CD14-positive monocyte (primary cell): Measurements from ENCODE around the gene PPFIA3. TPM values are rescaled to one million over a fixed set of nuclear protein-coding genes. Genes with fewer than 3 reads are reported as not detected.

ENCODE experiments used
- DNase-seq, 3 donors: peaks; one replicate each; pipeline ENCODE4 v3.0.0-alpha.2; 2011 to 2022
- H2AFZ ChIP-seq: 2 replicates; pipeline ENCODE4 v1.6.0; 2012; ENCODE audit warnings: mild to moderate bottlenecking, low read depth, low read length, inconsistent platforms; ENCODE audit not compliant: insufficient read depth, poor library complexity, severe bottlenecking
- H3K27ac ChIP-seq, 2 donors: 1 replicate in 1 of 2; 2 replicates in 1 of 2; pipeline ENCODE4 v1.5.1; 2012 to 2013; ENCODE audit warnings: low read length in 2 of 2, control low read depth in 1 of 2, inconsistent platforms in 1 of 2, low read depth in 1 of 2, mild to moderate bottlenecking in 1 of 2
- H3K27me3 ChIP-seq, 2 donors: one replicate each; pipeline versions ENCODE4 v1.6.0 to v1.6.1; 2011 to 2013; ENCODE audit warnings: low read length in 2 of 2; ENCODE audit not compliant: control insufficient read depth in 2 of 2, insufficient read depth in 2 of 2
- H3K36me3 ChIP-seq, 2 donors: replicated peaks in 1 of 2; 1 replicate in 1 of 2; 2 replicates in 1 of 2; pipeline versions ENCODE4 v1.5.1 to v1.6.1; 2012 to 2013; ENCODE audit warnings: low read length in 2 of 2, control low read depth in 1 of 2, inconsistent platforms in 1 of 2, mild to moderate bottlenecking in 1 of 2; ENCODE audit not compliant: insufficient read depth in 2 of 2, control insufficient read depth in 1 of 2
- H3K4me1 ChIP-seq, 2 donors: 1 replicate in 1 of 2; 2 replicates in 1 of 2; pipeline versions ENCODE4 v1.5.1 to v1.6.1; 2012 to 2013; ENCODE audit warnings: low read length in 2 of 2, control low read depth in 1 of 2, inconsistent platforms in 1 of 2, mild to moderate bottlenecking in 1 of 2, moderate library complexity in 1 of 2; ENCODE audit not compliant: insufficient read depth in 2 of 2, control insufficient read depth in 1 of 2
- H3K4me2 ChIP-seq: replicated peaks from 2 replicates; pipeline ENCODE3; 2012; ENCODE audit warnings: low read length, moderate library complexity, mild to moderate bottlenecking; ENCODE audit not compliant: poor library complexity, severe bottlenecking; ENCODE audit errors: extremely low read depth
- H3K4me3 ChIP-seq, 3 experiments: fragments of 200-600 bp in 1 of 3; sonication (generic) in 1 of 3; replicated peaks in 1 of 3; 1 replicate in 2 of 3; 2 replicates in 1 of 3; pipeline ENCODE4 v1.5.1; 2011 to 2013; ENCODE audit warnings: low read length in 3 of 3, mild to moderate bottlenecking in 3 of 3, control low read depth in 2 of 3, low read depth in 2 of 3, inconsistent platforms in 1 of 3, moderate library complexity in 1 of 3
- H3K79me2 ChIP-seq: 2 replicates; pipeline ENCODE4 v1.6.0; 2012; ENCODE audit warnings: mild to moderate bottlenecking, control low read depth, inconsistent platforms, low read length, moderate library complexity; ENCODE audit not compliant: insufficient read depth
- H3K9ac ChIP-seq: 2 replicates; pipeline ENCODE4 v1.6.0; 2017; ENCODE audit warnings: low read length, mild to moderate bottlenecking; ENCODE audit not compliant: insufficient read depth, poor library complexity, severe bottlenecking
- H3K9me3 ChIP-seq, 2 donors: replicated peaks in 1 of 2; 1 replicate in 1 of 2; 2 replicates in 1 of 2; pipeline versions ENCODE4 v1.5.1 to v1.6.1; 2012 to 2013; ENCODE audit warnings: low read length in 2 of 2, control low read depth in 1 of 2; ENCODE audit not compliant: control insufficient read depth in 1 of 2, insufficient read depth in 1 of 2
- H4K20me1 ChIP-seq: 2 replicates; pipeline ENCODE4 v1.6.0; 2012; ENCODE audit warnings: mild to moderate bottlenecking, low read length, control low read depth, moderate library complexity; ENCODE audit not compliant: insufficient read depth
- H3K27ac Mint-ChIP-seq, 7 donors: one replicate each; pipeline ENCODE4 v1.8.0; 2020; ENCODE audit warnings: mild to moderate bottlenecking in 7 of 7, mixed read lengths in 7 of 7, moderate library complexity in 6 of 7, inconsistent platforms in 2 of 7
- H3K27me3 Mint-ChIP-seq, 3 donors: one replicate each; pipeline ENCODE4 v1.8.0; 2021 to 2022; ENCODE audit warnings: low read depth in 3 of 3, mild to moderate bottlenecking in 3 of 3, mixed read lengths in 3 of 3, moderate library complexity in 3 of 3, inconsistent platforms in 1 of 3
- H3K36me3 Mint-ChIP-seq, 2 donors: one replicate each; pipeline ENCODE4 v1.8.0; 2020; ENCODE audit warnings: mixed read lengths in 2 of 2, inconsistent platforms in 1 of 2, mild to moderate bottlenecking in 1 of 2
- H3K4me1 Mint-ChIP-seq: one replicate; pipeline ENCODE4 v1.8.0; 2020; ENCODE audit warnings: mild to moderate bottlenecking, mixed read lengths
- H3K4me3 Mint-ChIP-seq, 2 donors: one replicate each; pipeline ENCODE4 v1.8.0; 2020; ENCODE audit warnings: mild to moderate bottlenecking in 2 of 2, mixed read lengths in 2 of 2, moderate library complexity in 1 of 2
- H3K9me3 Mint-ChIP-seq, 7 donors: one replicate each; pipeline ENCODE4 v1.8.0; 2020 to 2022; ENCODE audit warnings: mixed read lengths in 7 of 7, mild to moderate bottlenecking in 6 of 7, moderate library complexity in 6 of 7, inconsistent platforms in 2 of 7
- CTCF ChIP-seq: fragments of 200-600 bp; IDR thresholded peaks from one replicate; pipeline ENCODE4 v1.8.0; 2022; ENCODE audit warnings: antibody characterized with exemption, mild to moderate bottlenecking
- WGBS: methylation state at CpG from one replicate; pipeline ENCODE4 v1.1.5; 2013; ENCODE audit warnings: missing lambda C conversion rate; ENCODE audit not compliant: insufficient coverage; 5-methylcytosine and 5-hydroxymethylcytosine counted together
- intact Hi-C, 2 donors: fragments of 100-400 bp; cut with micrococcal nuclease; formaldehyde crosslinking; loops; one replicate each; pipeline versions ENCODE4 v1.15.0 to v1.15.1; 2023
- polyA plus RNA-seq, 3 donors: library from polyadenylated mRNA; depleted of rRNA in 1 of 3; unstranded in 2 of 3; stranded (reverse) in 1 of 3; fragments of 300-500 nt in 2 of 3; fragments of >200 nt in 1 of 3; fragmentation: Illumina TruSeq in 2 of 3; gene quantifications; 1 replicate in 2 of 3; 2 replicates in 1 of 3; pipeline ENCODE4 v1.2.3, GENCODE V29; 2012 to 2021

PPFIA3 gene
- polyA plus RNA-seq, 3 donors, result 0.43 TPM; not detected in 2

GRCh38 chr19:49116544-49116943, 2.8 kb upstream of the PPFIA3 start:
- peaks cover 15 to 19% of the 10 kb centered on the region in 2 donors for H3K27me3 ChIP-seq
- DNase-seq, result peak; percentile 65 to 81 (median 73)
- no peak overlapping the region for H3K9ac ChIP-seq
- Mint-ChIP-seq H3K27ac (peak overlapping the region in 5 of 7 donors; percentile 31 to 91 (median 68)), H3K36me3 (peaks cover 2 to 9% of the 10 kb centered on the region in 2 donors), H3K9me3 (peaks cover 3 to 20% (median 11%) of the 10 kb centered on the region in 7 donors), H3K4me1 (peaks cover 47% of the 10 kb centered on the region), H3K4me3 (peak overlapping the region in 1 of 2 donors; percentile 28), H3K27me3 (peaks cover 23 to 34% (median 27%) of the 10 kb centered on the region in 3 donors)
- no peak overlapping the region for H3K4me2 ChIP-seq
- peaks cover 43 to 58% of the 10 kb centered on the region in 2 donors for H3K4me1 ChIP-seq
- no peaks in the 10 kb centered on the region for H3K36me3 ChIP-seq
- H3K9me3 ChIP-seq, result no peaks in the 10 kb centered on the region
- no peak for TF ChIP-seq CTCF
- H3K27ac ChIP-seq, result peak overlapping the region; percentile 11 to 26
- H3K4me3 ChIP-seq, result peak overlapping the region in 1 of 3 experiments; percentile 15
- H4K20me1 ChIP-seq, result no peaks in the 10 kb centered on the region
- no peak overlapping the region for H2AFZ ChIP-seq
- no CpG with 5 or more reads among the region's 1 CpG for WGBS
- intact Hi-C loops, result no loop called here
- H3K79me2 ChIP-seq, result no peaks in the 10 kb centered on the region

GRCh38 chr19:49117677-49118564, 1.4 kb upstream of the PPFIA3 start:
- H3K4me2 ChIP-seq, result peak overlapping the region; percentile 77
- H3K4me1 Mint-ChIP-seq, result peaks cover 47% of the 10 kb centered on the region
- H3K9ac ChIP-seq, result peak overlapping the region; percentile 63
- H3K27ac ChIP-seq, result peak overlapping the region; percentile 80 to 83
- H3K4me3 Mint-ChIP-seq, result peak overlapping the region; percentile 75 to 89
- peaks cover 43 to 58% of the 10 kb centered on the region in 2 donors for H3K4me1 ChIP-seq
- H3K36me3 ChIP-seq, result no peaks in the 10 kb centered on the region
- peak overlapping the region; percentile 33 to 75 (median 63) for H3K4me3 ChIP-seq
- H3K9me3 ChIP-seq, result no peaks in the 10 kb centered on the region
- H3K36me3 Mint-ChIP-seq, result peaks cover 2 to 9% of the 10 kb centered on the region in 2 donors
- H3K9me3 Mint-ChIP-seq, result peaks cover 3 to 20% (median 11%) of the 10 kb centered on the region in 7 donors
- peaks cover 33 to 39% (median 34%) of the 10 kb centered on the region in 3 donors for H3K27me3 Mint-ChIP-seq
- no peak for DNase-seq
- H3K27me3 ChIP-seq, result peaks cover 15 to 25% of the 10 kb centered on the region in 2 donors
- H2AFZ ChIP-seq, result peak overlapping the region; percentile 84
- peak overlapping the region; percentile 80 to 91 (median 85) for H3K27ac Mint-ChIP-seq
- H3K79me2 ChIP-seq, result no peaks in the 10 kb centered on the region
- no peaks in the 10 kb centered on the region for H4K20me1 ChIP-seq
- TF ChIP-seq CTCF, result no peak
- 84% methylated on average over 21 of the region's 26 CpGs for WGBS
- intact Hi-C loops, result no loop called here
